GM12878 (cell line): ENCODE data around the gene GPATCH2L.

ENCODE experiments used
- CHD4 ChIP-seq: fragments of 200-600 bp; sonication (generic); IDR thresholded peaks from 2 replicates; pipeline ENCODE4 v1.6.1; 2016; ENCODE audit warnings: mild to moderate bottlenecking
- EP300 ChIP-seq, 2 experiments: fragments of 150-350 bp in 1 of 2; IDR thresholded peaks; 2 replicates each; pipeline ENCODE4 v1.6.1; 2011 to 2012; ENCODE audit warnings: low read depth in 2 of 2, low read length in 2 of 2, borderline replicate concordance in 1 of 2, improper control_type of control experiment in 1 of 2, inconsistent platforms in 1 of 2; ENCODE audit not compliant: control insufficient read depth in 1 of 2
- ESRRA ChIP-seq: IDR thresholded peaks from 2 replicates; pipeline ENCODE4 v1.6.1; 2012; ENCODE audit warnings: mild to moderate bottlenecking, low read length, improper control_type of control experiment
- ETV6 ChIP-seq, 2 experiments: fragments of 450-650 bp in 1 of 2; IDR thresholded peaks in 1 of 2; conservative IDR thresholded peaks in 1 of 2; 2 replicates each; pipeline ENCODE4 v1.6.1; 2014; ENCODE audit warnings: antibody characterized with exemption in 1 of 2, borderline replicate concordance in 1 of 2, low read depth in 1 of 2, mild to moderate bottlenecking in 1 of 2, moderate library complexity in 1 of 2
- EZH2 ChIP-seq: IDR thresholded peaks from 2 replicates; pipeline ENCODE4 v1.6.1; 2012; ENCODE audit warnings: low read depth, mild to moderate bottlenecking, control low read depth, inconsistent platforms, low read length, borderline replicate concordance; ENCODE audit not compliant: control insufficient read depth
- FOS ChIP-seq: IDR thresholded peaks from 3 replicates; pipeline ENCODE4 v1.6.1; 2011; ENCODE audit warnings: borderline replicate concordance; ENCODE audit not compliant: insufficient read length; ENCODE audit errors: extremely low read depth
- GABPA ChIP-seq: IDR thresholded peaks from 2 replicates; pipeline ENCODE4 v1.6.1; 2014; ENCODE audit warnings: antibody characterized with exemption, low read depth, mild to moderate bottlenecking, inconsistent platforms
- NFYB ChIP-seq: IDR thresholded peaks from 2 replicates; pipeline ENCODE4 v1.6.1; 2011; ENCODE audit warnings: low read depth, mild to moderate bottlenecking, low read length, improper control_type of control experiment, moderate library complexity; ENCODE audit not compliant: insufficient read depth
- RELA ChIP-seq: fragments of 450-650 bp; IDR thresholded peaks from 2 replicates; pipeline ENCODE4 v1.8.0; 2014; ENCODE audit warnings: borderline replicate concordance; ENCODE audit not compliant: partially characterized antibody
- YBX1 ChIP-seq: fragments of 450-650 bp; IDR thresholded peaks from 2 replicates; pipeline ENCODE4 v1.6.1; 2016; ENCODE audit warnings: antibody characterized with exemption
- ZNF207 ChIP-seq: fragments of 450-650 bp; IDR thresholded peaks from 2 replicates; pipeline ENCODE4 v1.6.1; 2014; ENCODE audit warnings: antibody characterized with exemption, mild to moderate bottlenecking, borderline replicate concordance
- ZZZ3 ChIP-seq: IDR thresholded peaks from 2 replicates; pipeline ENCODE4 v1.6.1; 2011; ENCODE audit warnings: low read depth; ENCODE audit not compliant: control insufficient read depth, insufficient read length
- TF ChIP-seq, protein P1 (sequence below): fragments of 450-650 bp; IDR thresholded peaks from 2 replicates; pipeline ENCODE4 v1.6.1; 2017; ENCODE audit warnings: mild to moderate bottlenecking, moderate library complexity
- TF ChIP-seq, protein P2 (sequence below), 3 experiments: IDR thresholded peaks in 2 of 3; conservative IDR thresholded peaks in 1 of 3; 2 replicates each; pipeline ENCODE4 v1.5.1; 2011; ENCODE audit warnings: low read depth in 3 of 3, low read length in 3 of 3, mild to moderate bottlenecking in 3 of 3, control low read depth in 2 of 3, moderate library complexity in 2 of 3, inconsistent platforms in 1 of 3, mixed read lengths in 1 of 3; ENCODE audit not compliant: control insufficient read depth in 2 of 3, insufficient read depth in 1 of 3; ENCODE audit errors: extremely low read depth in 1 of 3

DNA sequence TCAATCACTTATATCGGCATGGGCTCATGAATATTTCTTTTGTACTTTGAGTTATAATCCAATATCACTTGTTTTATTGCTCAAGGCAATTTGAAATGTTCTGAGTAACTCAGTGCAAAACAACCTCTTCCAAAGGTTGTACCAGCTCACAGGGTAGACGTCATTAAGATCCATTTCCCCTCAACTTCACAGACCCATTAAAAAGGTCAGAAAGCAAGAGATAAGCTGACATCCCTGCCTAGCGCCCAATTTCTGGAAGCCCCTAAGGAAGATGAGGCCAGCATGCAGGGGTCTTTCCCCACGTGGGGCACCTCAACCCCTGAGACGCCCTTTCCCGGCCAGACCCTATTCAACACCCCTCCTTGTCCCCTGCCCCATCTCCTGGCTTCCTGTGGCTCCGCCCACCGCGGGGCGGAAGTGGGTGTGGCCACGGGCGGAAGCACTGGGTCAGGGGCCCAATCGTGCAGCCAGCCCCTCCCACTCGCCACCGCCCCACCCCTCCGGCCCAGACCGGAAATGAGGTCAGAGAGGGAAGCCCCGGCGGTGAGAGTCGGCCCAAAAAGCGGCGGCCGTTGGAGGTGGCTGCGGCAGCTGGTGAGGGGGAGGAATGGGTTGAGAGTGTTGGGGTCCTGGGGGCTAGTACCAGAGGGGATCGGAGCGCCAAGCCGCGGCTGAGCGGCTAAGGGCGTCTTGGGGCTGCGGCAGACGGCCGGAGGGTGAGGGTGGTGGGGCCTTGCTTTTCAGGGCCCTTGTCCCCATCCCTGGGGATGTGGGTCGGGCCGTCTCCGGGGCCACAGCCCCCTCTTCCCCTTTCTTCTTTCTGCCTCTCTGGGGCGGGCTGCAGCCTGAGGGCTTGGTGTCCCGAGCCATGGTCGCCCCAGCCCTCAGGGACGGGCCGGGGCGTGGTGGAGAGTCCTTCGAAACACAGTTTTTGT, at the start of gene GPATCH2L:
- TF ChIP-seq, protein P1, sequence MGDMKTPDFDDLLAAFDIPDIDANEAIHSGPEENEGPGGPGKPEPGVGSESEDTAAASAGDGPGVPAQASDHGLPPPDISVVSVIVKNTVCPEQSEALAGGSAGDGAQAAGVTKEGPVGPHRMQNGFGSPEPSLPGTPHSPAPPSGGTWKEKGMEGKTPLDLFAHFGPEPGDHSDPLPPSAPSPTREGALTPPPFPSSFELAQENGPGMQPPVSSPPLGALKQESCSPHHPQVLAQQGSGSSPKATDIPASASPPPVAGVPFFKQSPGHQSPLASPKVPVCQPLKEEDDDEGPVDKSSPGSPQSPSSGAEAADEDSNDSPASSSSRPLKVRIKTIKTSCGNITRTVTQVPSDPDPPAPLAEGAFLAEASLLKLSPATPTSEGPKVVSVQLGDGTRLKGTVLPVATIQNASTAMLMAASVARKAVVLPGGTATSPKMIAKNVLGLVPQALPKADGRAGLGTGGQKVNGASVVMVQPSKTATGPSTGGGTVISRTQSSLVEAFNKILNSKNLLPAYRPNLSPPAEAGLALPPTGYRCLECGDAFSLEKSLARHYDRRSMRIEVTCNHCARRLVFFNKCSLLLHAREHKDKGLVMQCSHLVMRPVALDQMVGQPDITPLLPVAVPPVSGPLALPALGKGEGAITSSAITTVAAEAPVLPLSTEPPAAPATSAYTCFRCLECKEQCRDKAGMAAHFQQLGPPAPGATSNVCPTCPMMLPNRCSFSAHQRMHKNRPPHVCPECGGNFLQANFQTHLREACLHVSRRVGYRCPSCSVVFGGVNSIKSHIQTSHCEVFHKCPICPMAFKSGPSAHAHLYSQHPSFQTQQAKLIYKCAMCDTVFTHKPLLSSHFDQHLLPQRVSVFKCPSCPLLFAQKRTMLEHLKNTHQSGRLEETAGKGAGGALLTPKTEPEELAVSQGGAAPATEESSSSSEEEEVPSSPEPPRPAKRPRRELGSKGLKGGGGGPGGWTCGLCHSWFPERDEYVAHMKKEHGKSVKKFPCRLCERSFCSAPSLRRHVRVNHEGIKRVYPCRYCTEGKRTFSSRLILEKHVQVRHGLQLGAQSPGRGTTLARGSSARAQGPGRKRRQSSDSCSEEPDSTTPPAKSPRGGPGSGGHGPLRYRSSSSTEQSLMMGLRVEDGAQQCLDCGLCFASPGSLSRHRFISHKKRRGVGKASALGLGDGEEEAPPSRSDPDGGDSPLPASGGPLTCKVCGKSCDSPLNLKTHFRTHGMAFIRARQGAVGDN, result no peak
- TF ChIP-seq, protein P2, sequence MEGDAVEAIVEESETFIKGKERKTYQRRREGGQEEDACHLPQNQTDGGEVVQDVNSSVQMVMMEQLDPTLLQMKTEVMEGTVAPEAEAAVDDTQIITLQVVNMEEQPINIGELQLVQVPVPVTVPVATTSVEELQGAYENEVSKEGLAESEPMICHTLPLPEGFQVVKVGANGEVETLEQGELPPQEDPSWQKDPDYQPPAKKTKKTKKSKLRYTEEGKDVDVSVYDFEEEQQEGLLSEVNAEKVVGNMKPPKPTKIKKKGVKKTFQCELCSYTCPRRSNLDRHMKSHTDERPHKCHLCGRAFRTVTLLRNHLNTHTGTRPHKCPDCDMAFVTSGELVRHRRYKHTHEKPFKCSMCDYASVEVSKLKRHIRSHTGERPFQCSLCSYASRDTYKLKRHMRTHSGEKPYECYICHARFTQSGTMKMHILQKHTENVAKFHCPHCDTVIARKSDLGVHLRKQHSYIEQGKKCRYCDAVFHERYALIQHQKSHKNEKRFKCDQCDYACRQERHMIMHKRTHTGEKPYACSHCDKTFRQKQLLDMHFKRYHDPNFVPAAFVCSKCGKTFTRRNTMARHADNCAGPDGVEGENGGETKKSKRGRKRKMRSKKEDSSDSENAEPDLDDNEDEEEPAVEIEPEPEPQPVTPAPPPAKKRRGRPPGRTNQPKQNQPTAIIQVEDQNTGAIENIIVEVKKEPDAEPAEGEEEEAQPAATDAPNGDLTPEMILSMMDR (IDR thresholded peaks at IDR 0.05 in 2 of 3, conservative IDR thresholded peaks at IDR 0.05 in 1 of 3; ENCODE audit: control insufficient read depth in 2 of 3, extremely low read depth in 1 of 3, insufficient read depth in 1 of 3, low read depth in 3 of 3, low read length in 3 of 3), result no peak
- TF ChIP-seq EP300 (IDR thresholded peaks at IDR 0.05; ENCODE audit: borderline replicate concordance in 1 of 2, control insufficient read depth in 1 of 2, low read depth in 2 of 2, low read length in 2 of 2) (no peak), CHD4 (no peak), EZH2 (no peak), NFYB (peak; percentile 64; the same call in 1 of the 2 replicates), RELA (peak; percentile 55), ETV6 (conservative IDR thresholded peaks at IDR 0.05 in 1 of 2, IDR thresholded peaks at IDR 0.05 in 1 of 2; ENCODE audit: borderline replicate concordance in 1 of 2, low read depth in 1 of 2) (no peak; a peak in 1 of 4 replicates), YBX1 (no peak), ESRRA (no peak), FOS (no peak), ZNF207 (no peak), GABPA (peak; percentile 87), ZZZ3 (no peak)
